Lower lobe of right lung (tissue), 2 donors: ENCODE results near the gene ANKDD1B. TPM values are rescaled to one million over a fixed set of nuclear protein-coding genes. Genes with fewer than 3 reads are reported as not detected.
"Not testable (repeated sequence)": the region's sequence is repeated elsewhere in the genome, so short reads cannot be mapped to it uniquely, and the experiment has no call there.

ENCODE experiments used
- ATAC-seq, 2 donors: fragments of 200-7000 bp; cut with Tn5 transposase; one replicate each; pipeline ENCODE4 v1.9.1; 2020 to 2022; ENCODE audit warnings: mild to moderate bottlenecking in 2 of 2, moderate library complexity in 2 of 2
- DNase-seq: peaks from one replicate; pipeline ENCODE4 v3.0.0-alpha.2; 2020
- H3K27ac ChIP-seq: fragments of 200-600 bp; one replicate; pipeline ENCODE4 v1.8.0; 2022
- H3K27me3 ChIP-seq: fragments of 200-600 bp; one replicate; pipeline ENCODE4 v1.8.0; 2022; ENCODE audit warnings: low read depth
- H3K36me3 ChIP-seq: fragments of 200-600 bp; one replicate; pipeline ENCODE4 v1.8.0; 2022; ENCODE audit warnings: mild to moderate bottlenecking
- H3K4me1 ChIP-seq: fragments of 200-600 bp; one replicate; pipeline ENCODE4 v1.8.0; 2022
- H3K4me3 ChIP-seq: fragments of 200-600 bp; one replicate; pipeline ENCODE4 v1.8.0; 2022; ENCODE audit warnings: mild to moderate bottlenecking
- H3K9me3 ChIP-seq: fragments of 200-600 bp; one replicate; pipeline ENCODE4 v1.8.0; 2022
- intact Hi-C: fragments of 100-400 bp; cut with DNase I; formaldehyde crosslinking; loops from one replicate; pipeline ENCODE4 v1.11.0; 2022
- long read RNA-seq: library from polyadenylated mRNA; unstranded; transcript quantifications from one replicate; pipeline ENCODE4 v2.0.0, GENCODE V29; 2021
- total RNA-seq: library from RNA; stranded (reverse); fragmentation: NEBNext Ultra II Directional; extraction: Animal tissue kit (Norgen Biotek cat#: 25700); gene quantifications from one replicate; pipeline ENCODE4 v1.2.1, GENCODE V29; 2021
- TF ChIP-seq, protein P1 (sequence below): fragments of 200-600 bp; IDR thresholded peaks from one replicate; pipeline ENCODE4 v1.8.0; 2022; ENCODE audit warnings: antibody characterized with exemption, mild to moderate bottlenecking
- donor health status: DM: no; HTN: yes; CAD: no; lungs with severe emphysema.

Gene ANKDD1B
- 4.3 TPM for total RNA-seq
- long read RNA-seq, partial matches to known transcripts = 0 of 6 reads
- long read RNA-seq, other reads (novel, unspliced or antisense) = 6 of 6 reads

DNA sequence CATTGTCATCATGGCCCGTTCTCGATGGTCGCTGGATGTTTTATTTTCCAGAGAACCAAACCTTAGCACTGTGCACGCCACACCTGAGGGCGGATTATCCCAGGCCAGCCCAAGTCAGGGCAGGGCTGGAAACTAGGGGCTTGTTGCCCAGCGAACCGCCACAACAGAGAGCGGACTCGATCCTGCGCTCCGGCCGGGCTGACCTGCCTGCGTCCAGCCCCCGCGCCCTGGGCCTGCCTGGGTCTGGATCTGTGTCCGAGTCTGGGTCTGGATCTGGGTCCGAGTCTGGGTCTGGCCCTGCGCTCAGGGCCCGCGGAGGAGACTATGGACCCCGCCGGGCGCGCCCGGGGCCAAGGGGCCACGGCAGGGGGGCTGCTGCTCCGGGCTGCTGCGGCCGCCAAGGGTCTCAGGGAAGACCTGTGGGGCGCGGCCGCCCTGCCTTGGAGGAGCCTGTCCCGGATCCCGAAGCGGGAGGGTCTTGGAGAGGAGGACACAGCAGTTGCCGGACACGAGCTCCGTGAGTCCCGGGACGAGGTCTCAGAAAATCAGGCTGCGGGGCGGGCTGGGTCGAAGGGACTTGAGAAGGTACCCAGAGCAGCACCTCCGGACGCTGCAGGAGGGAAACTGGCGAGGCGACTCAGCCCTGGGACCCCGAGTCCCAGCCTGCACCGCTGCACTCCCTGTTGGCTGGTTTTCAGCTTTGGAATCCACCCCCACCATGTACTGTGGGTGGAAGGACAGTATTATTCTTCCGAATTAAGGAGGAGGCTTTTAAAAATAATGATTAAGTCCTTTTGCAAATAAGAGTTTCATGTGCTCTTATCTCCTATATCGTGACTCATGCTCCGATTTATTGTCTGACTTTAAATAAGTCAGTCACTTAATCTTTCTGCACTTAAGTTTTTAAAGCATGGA is at the start of gene ANKDD1B:
Gene ANKDD1B (plus strand): TSS at position 143 of the 915 bp plus-strand sequence. CDS start 182 bp downstream, at position 325.
- ATAC-seq = peak; percentile 78 to 80
- Histone ChIP-seq H3K9me3 (no peaks in the 10 kb centered on the region), H3K36me3 (no peaks in the 10 kb centered on the region), H3K27ac (peak within 1 kb of the TSS; percentile 82), H3K4me1 (peaks cover 5% of the 10 kb centered on the region), H3K27me3 (no peaks in the 10 kb centered on the region), H3K4me3 (peak within 1 kb of the TSS; percentile 52)
- TF ChIP-seq, protein P1, sequence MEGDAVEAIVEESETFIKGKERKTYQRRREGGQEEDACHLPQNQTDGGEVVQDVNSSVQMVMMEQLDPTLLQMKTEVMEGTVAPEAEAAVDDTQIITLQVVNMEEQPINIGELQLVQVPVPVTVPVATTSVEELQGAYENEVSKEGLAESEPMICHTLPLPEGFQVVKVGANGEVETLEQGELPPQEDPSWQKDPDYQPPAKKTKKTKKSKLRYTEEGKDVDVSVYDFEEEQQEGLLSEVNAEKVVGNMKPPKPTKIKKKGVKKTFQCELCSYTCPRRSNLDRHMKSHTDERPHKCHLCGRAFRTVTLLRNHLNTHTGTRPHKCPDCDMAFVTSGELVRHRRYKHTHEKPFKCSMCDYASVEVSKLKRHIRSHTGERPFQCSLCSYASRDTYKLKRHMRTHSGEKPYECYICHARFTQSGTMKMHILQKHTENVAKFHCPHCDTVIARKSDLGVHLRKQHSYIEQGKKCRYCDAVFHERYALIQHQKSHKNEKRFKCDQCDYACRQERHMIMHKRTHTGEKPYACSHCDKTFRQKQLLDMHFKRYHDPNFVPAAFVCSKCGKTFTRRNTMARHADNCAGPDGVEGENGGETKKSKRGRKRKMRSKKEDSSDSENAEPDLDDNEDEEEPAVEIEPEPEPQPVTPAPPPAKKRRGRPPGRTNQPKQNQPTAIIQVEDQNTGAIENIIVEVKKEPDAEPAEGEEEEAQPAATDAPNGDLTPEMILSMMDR = no peak
- intact Hi-C loops = no loop called here
- DNase-seq = peak; percentile 65

DNA sequence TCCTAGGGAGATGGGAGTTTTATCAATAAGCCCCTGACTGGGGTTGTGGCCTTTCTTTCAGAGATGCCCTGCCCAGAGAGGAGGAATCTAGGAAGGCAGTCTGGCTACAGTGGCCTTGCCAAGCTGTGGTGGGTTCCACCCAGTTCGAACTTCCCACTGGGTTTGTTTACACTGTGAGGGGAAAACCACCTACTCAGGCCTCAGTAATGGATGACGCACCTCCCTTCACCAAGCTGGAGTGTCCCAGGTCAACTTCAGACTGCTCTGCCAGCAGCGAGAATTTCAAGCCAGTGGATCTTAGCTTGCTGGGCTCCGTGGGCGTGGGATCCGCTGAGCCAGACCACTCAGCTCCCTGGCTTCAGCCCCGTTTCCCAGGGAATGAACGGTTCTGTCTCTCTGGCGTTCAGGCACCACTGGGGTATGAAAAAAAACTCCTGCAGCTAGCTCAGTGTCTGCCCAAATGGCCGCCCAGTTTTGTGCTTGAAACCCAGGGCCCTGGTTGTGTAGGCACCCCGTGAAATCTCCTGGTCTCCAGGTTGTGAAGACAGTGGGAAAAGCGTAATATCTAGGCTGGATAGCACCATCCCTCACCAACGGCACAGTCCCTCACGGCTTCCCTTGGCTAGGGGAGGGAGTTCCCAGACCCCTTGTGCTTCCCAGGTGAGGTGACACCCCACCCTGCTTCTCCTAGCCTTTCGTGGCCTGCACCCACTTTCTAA is 45.1 kb upstream of the ANKDD1B start:
- peaks cover 31% of the 10 kb centered on the region for H3K4me1 ChIP-seq
- intact Hi-C loops, H3K4me3 ChIP-seq, H3K27me3 ChIP-seq, H3K36me3 ChIP-seq, DNase-seq: not testable (repeated sequence)
- peak; percentile 60 to 83 for ATAC-seq
- H3K27ac ChIP-seq = peak overlapping the region; percentile 46
- peaks cover 12% of the 10 kb centered on the region for H3K9me3 ChIP-seq

DNA sequence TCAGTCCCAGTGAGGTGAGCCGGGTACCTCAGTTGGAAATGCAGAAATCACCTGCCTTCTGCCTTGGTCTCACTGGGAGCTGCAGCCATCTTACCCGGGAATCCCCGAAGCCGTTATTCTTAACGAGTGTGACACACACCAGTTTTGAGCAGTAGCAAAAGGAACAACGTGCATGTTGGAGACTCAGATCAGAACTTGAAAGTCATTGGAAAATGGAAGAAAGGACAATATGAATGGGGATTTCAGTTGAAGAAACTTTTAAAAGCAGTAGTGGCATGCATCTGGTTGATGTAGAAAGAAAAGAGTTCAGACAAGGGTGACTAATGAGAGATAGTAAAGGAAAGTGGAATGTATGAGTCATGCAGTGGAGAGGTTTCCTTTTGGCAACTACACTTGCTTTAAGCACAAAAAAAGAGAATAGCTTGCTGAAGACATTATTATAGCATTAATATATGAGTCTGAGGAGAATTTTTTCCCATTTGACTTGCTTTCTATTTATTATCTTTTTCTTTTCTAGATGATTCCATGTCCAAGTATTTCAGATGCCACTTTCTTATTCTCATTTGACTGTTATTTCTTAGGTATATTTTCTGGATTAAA is 44.4 kb upstream of the ANKDD1B start:
- intact Hi-C loops = no loop called here
- peaks cover 9% of the 10 kb centered on the region for H3K36me3 ChIP-seq
- DNase-seq = no peak
- TF ChIP-seq, protein P1 = no peak
- H3K4me1 ChIP-seq = peaks cover 31% of the 10 kb centered on the region
- no peak overlapping the region for H3K4me3 ChIP-seq
- no peaks in the 10 kb centered on the region for H3K27me3 ChIP-seq
- peak overlapping the region; percentile 46 for H3K27ac ChIP-seq
- peak; percentile 94 to 98 for ATAC-seq
- H3K9me3 ChIP-seq = peaks cover 12% of the 10 kb centered on the region

DNA sequence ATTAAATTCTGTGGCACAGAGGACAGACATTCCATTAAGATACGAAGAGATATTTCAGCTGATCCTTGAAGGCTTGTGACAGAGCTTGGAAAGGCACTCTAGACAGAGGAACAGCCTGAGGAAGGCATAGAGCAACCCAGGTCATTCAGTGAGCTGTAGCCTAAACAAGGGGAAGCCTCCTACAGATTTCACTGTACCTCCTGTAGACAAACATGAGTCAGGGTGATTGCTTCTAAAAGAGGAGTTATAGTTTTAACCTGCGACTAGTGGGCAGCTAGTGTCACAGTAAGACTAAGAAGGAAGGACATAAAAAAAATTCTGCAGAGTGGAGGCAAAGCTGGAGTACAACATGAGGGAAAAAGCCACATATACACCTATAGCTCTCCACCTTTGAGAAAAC is 43.5 kb upstream of the ANKDD1B start:
- H3K36me3 ChIP-seq = peaks cover 9% of the 10 kb centered on the region
- ATAC-seq = peak; percentile 58 to 71
- no peaks in the 10 kb centered on the region for H3K27me3 ChIP-seq
- intact Hi-C loops = no loop called here
- H3K4me1 ChIP-seq = peaks cover 31% of the 10 kb centered on the region
- no peak overlapping the region for H3K4me3 ChIP-seq
- no peak overlapping the region for H3K27ac ChIP-seq
- TF ChIP-seq, protein P1 = no peak
- H3K9me3 ChIP-seq = peaks cover 12% of the 10 kb centered on the region
- DNase-seq = no peak

DNA sequence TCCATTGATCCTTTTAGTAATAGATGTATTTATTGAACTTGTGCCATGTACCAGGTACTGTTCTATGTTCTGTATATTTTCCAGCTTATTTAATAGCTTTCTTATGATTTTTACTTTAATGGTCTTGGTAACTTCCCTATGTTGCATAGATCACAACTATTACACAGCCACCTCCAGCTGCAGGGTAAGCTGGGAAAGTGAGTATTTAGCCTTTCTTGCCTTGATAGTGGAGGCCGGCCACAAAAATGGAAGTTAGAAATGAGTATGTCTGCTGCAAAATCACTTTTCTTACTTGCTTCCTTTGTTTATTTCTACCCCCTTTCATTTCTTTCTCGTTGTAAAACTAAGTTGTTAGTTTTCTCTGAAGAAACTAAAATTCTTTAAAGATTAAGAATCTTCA is 43.1 kb upstream of the ANKDD1B start:
- no peaks in the 10 kb centered on the region for H3K27me3 ChIP-seq
- peaks cover 9% of the 10 kb centered on the region for H3K9me3 ChIP-seq
- TF ChIP-seq, protein P1 = no peak
- H3K27ac ChIP-seq = no peak overlapping the region
- ATAC-seq (no peak), DNase-seq (no peak)
- intact Hi-C loops = no loop called here
- H3K4me1 ChIP-seq = peaks cover 31% of the 10 kb centered on the region
- no peak overlapping the region for H3K4me3 ChIP-seq
- H3K36me3 ChIP-seq = peaks cover 9% of the 10 kb centered on the region
